Skin epidermis (tissue), 12 donors: ENCODE data around the gene PDCD4.

Source experiments
- H3K27ac ChIP-seq, 21 experiments: fragments of 200-600 bp; sonication (generic) in 11 of 21; one replicate each; pipeline ENCODE4 v1.5.0; 2020; ENCODE audit warnings: mild to moderate bottlenecking in 3 of 21, inconsistent platforms in 2 of 21, moderate library complexity in 2 of 21
- H3K4me3 ChIP-seq, 7 experiments: fragments of 200-600 bp; sonication (generic) in 2 of 7; one replicate each; pipeline ENCODE4 v1.5.0; 2020; ENCODE audit warnings: inconsistent platforms in 2 of 7, mild to moderate bottlenecking in 2 of 7, moderate library complexity in 1 of 7

The PDCD4 gene

GRCh38 chr10:110872984-110873923 is 1.5 kb downstream of the PDCD4 start:
- H3K27ac ChIP-seq, result peak overlapping the region in 20 of 21 experiments; percentile 92 to 100 (median 98)
- peak overlapping the region; percentile 67 to 100 (median 83) for H3K4me3 ChIP-seq

- H3K27ac ChIP-seq, result peak overlapping the region in 12 of 21 experiments; percentile 50 to 100 (median 98)
- H3K4me3 ChIP-seq, result peak overlapping the region; percentile 67 to 100 (median 83)
Observed at GRCh38 chr10:110873951-110874350, 2.2 kb downstream of the PDCD4 start.

GRCh38 chr10:110876000-110876399 is 4.3 kb downstream of the PDCD4 start:
- H3K4me3 ChIP-seq, result no peak overlapping the region
- H3K27ac ChIP-seq, result peak overlapping the region in 2 of 21 experiments; percentile 31 to 49

- Histone ChIP-seq H3K4me3 (no peak overlapping the region), H3K27ac (peak overlapping the region in 1 of 21 experiments; percentile 2)
Observed at GRCh38 chr10:110876788-110877187, 5.1 kb downstream of the PDCD4 start.

- Histone ChIP-seq H3K27ac (peak overlapping the region in 2 of 21 experiments; percentile 12 to 34), H3K4me3 (no peak overlapping the region)
Observed at GRCh38 chr10:110880012-110880411, 8.3 kb downstream of the PDCD4 start.

GRCh38 chr10:110881247-110881646 is 9.5 kb downstream of the PDCD4 start:
- Histone ChIP-seq H3K27ac (peak overlapping the region in 1 of 21 experiments; percentile 13), H3K4me3 (no peak overlapping the region)

- H3K27ac ChIP-seq, result peak overlapping the region in 1 of 21 experiments; percentile 13
- no peak overlapping the region for H3K4me3 ChIP-seq
Observed at GRCh38 chr10:110881905-110882304, 10.2 kb downstream of the PDCD4 start.

GRCh38 chr10:110883924-110884323 is 12.2 kb downstream of the PDCD4 start:
- H3K4me3 ChIP-seq, result no peak overlapping the region
- peak overlapping the region in 1 of 21 experiments; percentile 5 for H3K27ac ChIP-seq

GRCh38 chr10:110885932-110886674 is 14.4 kb downstream of the PDCD4 start:
- Histone ChIP-seq H3K27ac (peak overlapping the region in 1 of 21 experiments; percentile 17), H3K4me3 (no peak overlapping the region)

- Histone ChIP-seq H3K27ac (no peak overlapping the region), H3K4me3 (no peak overlapping the region)
Observed at GRCh38 chr10:110887560-110887959, 15.8 kb downstream of the PDCD4 start.

- Histone ChIP-seq H3K4me3 (no peak overlapping the region), H3K27ac (no peak overlapping the region)
Observed at GRCh38 chr10:110892602-110893288, 21.0 kb downstream of the PDCD4 start.

- H3K4me3 ChIP-seq, result no peak overlapping the region
- no peak overlapping the region for H3K27ac ChIP-seq
Observed at GRCh38 chr10:110893559-110894179, 21.9 kb downstream of the PDCD4 start.

GRCh38 chr10:110897184-110897583 is 25.5 kb downstream of the PDCD4 start:
- Histone ChIP-seq H3K27ac (peak overlapping the region in 1 of 21 experiments; percentile 13), H3K4me3 (no peak overlapping the region)

GRCh38 chr10:110898391-110898790 is 26.7 kb downstream of the PDCD4 start:
- no peak overlapping the region for H3K4me3 ChIP-seq
- no peak overlapping the region for H3K27ac ChIP-seq

- H3K27ac ChIP-seq, result peak overlapping the region in 3 of 21 experiments; percentile 38 to 54 (median 41)
- H3K4me3 ChIP-seq, result no peak overlapping the region
Observed at GRCh38 chr10:110900983-110901382, 29.3 kb downstream of the PDCD4 start.

- Histone ChIP-seq H3K4me3 (no peak overlapping the region), H3K27ac (peak overlapping the region in 9 of 21 experiments; percentile 24 to 60 (median 44))
Observed at GRCh38 chr10:110901954-110902819, 30.5 kb downstream of the PDCD4 start.

GRCh38 chr10:110903280-110904278 is 31.9 kb downstream of the PDCD4 start:
- Histone ChIP-seq H3K4me3 (no peak overlapping the region), H3K27ac (peak overlapping the region in 6 of 21 experiments; percentile 20 to 60 (median 38))
